Ascending aorta (tissue), 2 donors: ENCODE measurements around the gene GABRB2. TPM values are rescaled to one million over a fixed set of nuclear protein-coding genes. Genes with fewer than 3 reads are reported as not detected.

Experiments
- DNase-seq, 2 donors: peaks; one replicate each; pipeline ENCODE4 v3.0.0-alpha.2; 2019; ENCODE audit warnings: low spot score in 2 of 2
- H3K27ac ChIP-seq, 2 donors: fragments of 200-600 bp; sonication (generic); one replicate each; pipeline ENCODE4 v1.5.1; 2016 to 2017; ENCODE audit warnings: mild to moderate bottlenecking in 1 of 2
- H3K27me3 ChIP-seq: fragments of 200-600 bp; sonication (generic); one replicate; pipeline ENCODE4 v1.5.1; 2017
- H3K36me3 ChIP-seq, 2 donors: fragments of 200-600 bp; sonication (generic); one replicate each; pipeline ENCODE4 v1.5.1; 2016
- H3K4me1 ChIP-seq, 2 donors: fragments of 200-600 bp; sonication (generic); one replicate each; pipeline ENCODE4 v1.5.1; 2016 to 2017; ENCODE audit warnings: mild to moderate bottlenecking in 1 of 2
- H3K4me3 ChIP-seq, 2 donors: fragments of 200-600 bp; sonication (generic); one replicate each; pipeline ENCODE4 v1.5.1; 2016 to 2017; ENCODE audit warnings: mild to moderate bottlenecking in 1 of 2
- H3K9me3 ChIP-seq, 2 donors: fragments of 200-600 bp; sonication (generic); one replicate each; pipeline ENCODE4 v1.5.1; 2016
- intact Hi-C: fragments of 100-400 bp; cut with DNase I; formaldehyde crosslinking; loops from one replicate; pipeline ENCODE4 v1.15.1; 2023
- total RNA-seq: library from RNA; depleted of rRNA; stranded (reverse); fragments of >200 nt; gene quantifications from one replicate; pipeline ENCODE4 v1.1.0, GENCODE V29; 2016
- TF ChIP-seq, protein P1 (sequence below), 3 experiments: fragments of 200-600 bp in 2 of 3; fragments of 450-650 bp in 1 of 3; sonication (generic) in 2 of 3; IDR thresholded peaks; one replicate each; pipeline ENCODE4 v1.5.1; 2016 to 2019; ENCODE audit warnings: antibody characterized with exemption in 3 of 3, mild to moderate bottlenecking in 1 of 3, moderate library complexity in 1 of 3

GABRB2 gene
- total RNA-seq, 1 donor from 2014 or later, result 0.21 TPM

DNA sequence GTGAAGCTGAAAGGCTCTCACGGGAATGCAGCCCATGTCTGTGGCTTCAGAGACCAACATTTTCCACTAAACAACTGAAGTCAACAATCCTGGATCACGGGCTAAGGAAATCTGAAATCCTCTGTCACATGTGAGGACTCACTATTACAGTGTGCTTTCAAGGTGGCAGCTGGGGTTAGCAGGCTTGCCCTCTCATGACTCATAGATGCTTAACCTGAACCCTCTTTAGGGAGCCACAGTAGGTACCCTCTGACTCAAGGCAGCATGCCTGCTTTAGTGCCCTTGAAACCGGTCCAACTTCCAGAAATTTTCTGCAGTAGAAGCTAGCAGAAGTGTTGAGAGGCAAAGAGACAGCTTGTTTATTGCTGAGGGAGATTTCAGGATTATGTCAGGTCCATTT is 232.5 kb downstream of the GABRB2 start:
- no peak for DNase-seq
- Histone ChIP-seq H3K36me3 (no peaks in the 10 kb centered on the region), H3K9me3 (no peaks in the 10 kb centered on the region), H3K27me3 (no peaks in the 10 kb centered on the region), H3K27ac (no peak overlapping the region), H3K4me1 (no peaks in the 10 kb centered on the region), H3K4me3 (no peak overlapping the region)
- TF ChIP-seq, protein P1, sequence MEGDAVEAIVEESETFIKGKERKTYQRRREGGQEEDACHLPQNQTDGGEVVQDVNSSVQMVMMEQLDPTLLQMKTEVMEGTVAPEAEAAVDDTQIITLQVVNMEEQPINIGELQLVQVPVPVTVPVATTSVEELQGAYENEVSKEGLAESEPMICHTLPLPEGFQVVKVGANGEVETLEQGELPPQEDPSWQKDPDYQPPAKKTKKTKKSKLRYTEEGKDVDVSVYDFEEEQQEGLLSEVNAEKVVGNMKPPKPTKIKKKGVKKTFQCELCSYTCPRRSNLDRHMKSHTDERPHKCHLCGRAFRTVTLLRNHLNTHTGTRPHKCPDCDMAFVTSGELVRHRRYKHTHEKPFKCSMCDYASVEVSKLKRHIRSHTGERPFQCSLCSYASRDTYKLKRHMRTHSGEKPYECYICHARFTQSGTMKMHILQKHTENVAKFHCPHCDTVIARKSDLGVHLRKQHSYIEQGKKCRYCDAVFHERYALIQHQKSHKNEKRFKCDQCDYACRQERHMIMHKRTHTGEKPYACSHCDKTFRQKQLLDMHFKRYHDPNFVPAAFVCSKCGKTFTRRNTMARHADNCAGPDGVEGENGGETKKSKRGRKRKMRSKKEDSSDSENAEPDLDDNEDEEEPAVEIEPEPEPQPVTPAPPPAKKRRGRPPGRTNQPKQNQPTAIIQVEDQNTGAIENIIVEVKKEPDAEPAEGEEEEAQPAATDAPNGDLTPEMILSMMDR (IDR thresholded peaks at IDR 0.05), result no peak
- intact Hi-C loops, result no loop called here

DNA sequence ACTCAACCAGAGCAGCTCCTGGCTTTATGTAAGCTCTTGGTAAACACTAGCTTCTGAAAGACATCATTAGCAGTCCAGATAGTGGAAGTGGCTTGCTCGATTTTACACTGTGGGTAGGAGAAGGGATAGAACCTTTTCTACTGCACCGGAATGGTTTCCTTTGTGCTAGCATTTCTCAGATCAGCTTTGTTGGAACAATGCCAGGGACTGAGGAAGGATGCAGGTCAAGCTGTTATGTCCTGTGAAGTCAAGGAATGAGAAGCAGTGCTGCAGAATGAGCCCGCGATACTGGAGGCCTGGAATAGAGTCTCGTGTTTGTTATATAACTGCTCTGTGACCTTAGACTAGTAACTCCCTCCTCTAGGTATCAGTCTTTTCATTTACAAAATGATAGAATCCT is 233.6 kb downstream of the GABRB2 start:
- DNase-seq, result no peak
- intact Hi-C loops, result no loop called here

DNA sequence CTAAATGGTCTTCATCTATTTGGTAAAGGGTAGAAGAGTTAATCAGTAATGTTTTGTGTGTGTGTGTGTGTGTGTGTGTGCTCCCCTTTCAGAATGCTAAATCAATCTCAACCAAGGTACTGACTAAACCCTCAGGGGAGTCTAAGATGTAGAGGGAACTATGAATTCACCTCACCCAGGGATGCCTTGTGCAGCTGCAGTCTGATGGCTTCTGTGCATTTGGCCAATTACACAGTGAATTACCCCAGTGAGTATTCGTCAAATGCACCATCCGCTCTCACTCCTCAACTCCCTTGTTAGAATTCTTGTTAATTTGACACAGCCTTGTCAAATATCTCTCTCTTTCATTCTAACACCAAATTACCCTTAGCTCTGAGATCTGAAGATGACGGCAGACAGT is 234.6 kb downstream of the GABRB2 start:
- Histone ChIP-seq H3K4me1 (no peaks in the 10 kb centered on the region), H3K4me3 (no peak overlapping the region), H3K27me3 (no peaks in the 10 kb centered on the region), H3K9me3 (no peaks in the 10 kb centered on the region), H3K36me3 (no peaks in the 10 kb centered on the region), H3K27ac (no peak overlapping the region)
- no peak for DNase-seq
- TF ChIP-seq, protein P1 (IDR thresholded peaks at IDR 0.05), result no peak
- intact Hi-C loops, result no loop called here

More for the DNA sequence above, 233.6 kb downstream of the GABRB2 start:
- TF ChIP-seq, protein P1 (IDR thresholded peaks at IDR 0.05), result no peak
- no peak overlapping the region for H3K4me3 ChIP-seq
- H3K27me3 ChIP-seq, result no peaks in the 10 kb centered on the region
- no peak overlapping the region for H3K27ac ChIP-seq
- no peaks in the 10 kb centered on the region for H3K36me3 ChIP-seq
- H3K4me1 ChIP-seq, result no peaks in the 10 kb centered on the region
- no peaks in the 10 kb centered on the region for H3K9me3 ChIP-seq

DNA sequence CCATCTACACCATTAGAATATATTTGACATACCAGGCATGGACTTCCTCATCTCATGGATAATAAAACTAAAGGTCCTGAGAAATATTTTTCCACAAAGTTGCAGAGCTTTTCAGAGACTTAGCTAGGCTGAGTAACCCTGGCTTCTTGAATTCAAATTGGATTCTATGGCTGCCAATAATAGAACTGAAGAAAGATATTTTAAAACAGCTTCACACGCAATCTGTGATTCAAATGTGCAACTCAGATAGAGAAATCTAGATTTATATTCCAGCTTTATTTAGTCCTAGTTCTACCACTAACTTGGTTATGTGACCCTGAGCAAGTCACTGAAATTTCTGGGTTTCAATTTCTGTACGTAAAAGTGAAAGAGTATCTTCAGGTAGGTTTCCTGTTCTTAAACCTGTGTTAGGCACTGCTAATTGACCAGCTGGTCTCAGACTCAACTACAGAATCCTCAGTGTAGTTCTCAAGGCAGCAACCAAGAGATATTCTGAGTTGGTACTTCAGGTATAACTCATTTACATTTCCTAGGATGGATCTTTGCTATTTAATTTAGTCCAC is 235.3 kb downstream of the GABRB2 start:
- Histone ChIP-seq H3K9me3 (no peaks in the 10 kb centered on the region), H3K27me3 (no peaks in the 10 kb centered on the region), H3K4me1 (no peaks in the 10 kb centered on the region), H3K27ac (no peak overlapping the region), H3K36me3 (no peaks in the 10 kb centered on the region), H3K4me3 (no peak overlapping the region)
- TF ChIP-seq, protein P1 (IDR thresholded peaks at IDR 0.05), result no peak
- no peak for DNase-seq
- intact Hi-C loops, result no loop called here

DNA sequence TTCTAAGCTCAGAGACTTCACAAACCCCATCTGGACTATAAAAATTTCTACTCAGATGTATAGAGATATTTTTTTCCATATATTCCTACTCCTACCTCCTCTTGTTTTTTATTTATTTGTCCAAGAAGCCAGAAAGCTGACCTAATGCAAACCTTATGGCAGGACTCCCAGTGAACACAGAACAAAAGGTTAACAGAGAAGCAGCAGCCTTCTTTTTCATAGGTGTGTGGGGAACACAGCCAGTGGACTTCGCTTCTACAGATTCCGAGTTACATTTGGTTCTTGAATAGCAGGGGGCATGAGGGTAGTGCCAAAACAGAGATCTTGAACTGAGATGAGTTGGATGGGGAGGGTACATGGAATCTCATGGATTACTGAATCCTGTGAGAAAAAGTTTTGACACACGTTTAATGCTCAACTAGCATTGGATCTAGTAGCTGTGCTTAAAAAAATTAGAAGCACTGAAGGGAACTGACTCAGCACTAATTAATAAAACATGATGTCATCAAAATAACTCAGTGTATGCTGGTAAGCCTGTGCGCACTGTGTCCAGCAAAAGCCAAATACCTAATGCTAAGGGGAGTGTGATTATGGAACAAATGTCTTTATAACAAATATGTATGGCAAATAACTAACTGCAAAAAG is 240.1 kb downstream of the GABRB2 start:
- Histone ChIP-seq H3K36me3 (no peaks in the 10 kb centered on the region), H3K4me1 (no peaks in the 10 kb centered on the region), H3K27me3 (no peaks in the 10 kb centered on the region), H3K9me3 (no peaks in the 10 kb centered on the region), H3K4me3 (no peak overlapping the region), H3K27ac (no peak overlapping the region)
- DNase-seq, result no peak
- TF ChIP-seq, protein P1 (IDR thresholded peaks at IDR 0.05), result no peak
- intact Hi-C loops, result no loop called here
